ENCODE results near the gene VPS16.

GRCh38 chr20:2900845-2901592 is 60.5 kb downstream of the VPS16 start:
- TF ChIP-seq, protein P1, sequence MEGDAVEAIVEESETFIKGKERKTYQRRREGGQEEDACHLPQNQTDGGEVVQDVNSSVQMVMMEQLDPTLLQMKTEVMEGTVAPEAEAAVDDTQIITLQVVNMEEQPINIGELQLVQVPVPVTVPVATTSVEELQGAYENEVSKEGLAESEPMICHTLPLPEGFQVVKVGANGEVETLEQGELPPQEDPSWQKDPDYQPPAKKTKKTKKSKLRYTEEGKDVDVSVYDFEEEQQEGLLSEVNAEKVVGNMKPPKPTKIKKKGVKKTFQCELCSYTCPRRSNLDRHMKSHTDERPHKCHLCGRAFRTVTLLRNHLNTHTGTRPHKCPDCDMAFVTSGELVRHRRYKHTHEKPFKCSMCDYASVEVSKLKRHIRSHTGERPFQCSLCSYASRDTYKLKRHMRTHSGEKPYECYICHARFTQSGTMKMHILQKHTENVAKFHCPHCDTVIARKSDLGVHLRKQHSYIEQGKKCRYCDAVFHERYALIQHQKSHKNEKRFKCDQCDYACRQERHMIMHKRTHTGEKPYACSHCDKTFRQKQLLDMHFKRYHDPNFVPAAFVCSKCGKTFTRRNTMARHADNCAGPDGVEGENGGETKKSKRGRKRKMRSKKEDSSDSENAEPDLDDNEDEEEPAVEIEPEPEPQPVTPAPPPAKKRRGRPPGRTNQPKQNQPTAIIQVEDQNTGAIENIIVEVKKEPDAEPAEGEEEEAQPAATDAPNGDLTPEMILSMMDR (IDR thresholded peaks at IDR 0.05), result no peak
- TF ChIP-seq POLR2A (IDR thresholded peaks at IDR 0.05), result no peak
